Keratinocyte (primary cell): ENCODE measurements around the gene NTHL1. TPM values are rescaled to one million over a fixed set of nuclear protein-coding genes. Genes with fewer than 3 reads are reported as not detected.
A peak's percentile ranks its signal among the peaks of the same experiment; 100 is the strongest.

ENCODE experiments used
- DNase-seq: peaks from one replicate; pipeline ENCODE4 v3.0.0-alpha.2; 2011; ENCODE audit warnings: low read depth, missing footprints, low spot score
- FAIRE-seq: peaks from 2 replicates; lab custom pipeline; 2011; peaks lifted over from hg19 to GRCh38; lab: Jason Lieb, UNC
- H2AFZ ChIP-seq: 2 replicates; pipeline ENCODE4 v1.6.0; 2012; ENCODE audit warnings: low read length, control low read depth, inconsistent platforms; ENCODE audit not compliant: control insufficient read depth
- H3K27ac ChIP-seq: 2 replicates; pipeline ENCODE4 v1.5.1; 2011; ENCODE audit warnings: low read length; ENCODE audit not compliant: control insufficient read depth, insufficient read depth
- H3K27me3 ChIP-seq: 3 replicates; pipeline ENCODE4 v1.6.0; 2011; ENCODE audit warnings: low read length; ENCODE audit not compliant: control insufficient read depth, insufficient read depth; ENCODE audit errors: extremely low read depth
- H3K36me3 ChIP-seq, 2 experiments: 2 replicates in 1 of 2; 3 replicates in 1 of 2; pipeline ENCODE4 v1.5.1; 2011; ENCODE audit warnings: low read length in 2 of 2, mild to moderate bottlenecking in 1 of 2; ENCODE audit not compliant: control insufficient read depth in 2 of 2, insufficient read depth in 2 of 2; ENCODE audit errors: extremely low read depth in 1 of 2
- H3K4me1 ChIP-seq: 3 replicates; pipeline ENCODE4 v1.5.1; 2011; ENCODE audit warnings: low read length; ENCODE audit not compliant: control insufficient read depth, insufficient read depth; ENCODE audit errors: extremely low read depth
- H3K4me2 ChIP-seq: 3 replicates; pipeline ENCODE4 v1.6.0; 2011; ENCODE audit warnings: low read depth, low read length; ENCODE audit not compliant: control insufficient read depth, insufficient read depth; ENCODE audit errors: extremely low read depth
- H3K4me3 ChIP-seq, 3 experiments: fragments of 200-600 bp in 1 of 3; sonication (generic) in 1 of 3; 2 replicates in 2 of 3; 3 replicates in 1 of 3; pipeline ENCODE4 v1.5.1; 2011 to 2016; ENCODE audit warnings: low read length in 3 of 3, mild to moderate bottlenecking in 3 of 3, control low read depth in 2 of 3, inconsistent platforms in 1 of 3, low read depth in 1 of 3, mixed read lengths in 1 of 3, mixed run types in 1 of 3, moderate library complexity in 1 of 3; ENCODE audit not compliant: control insufficient read depth in 2 of 3, insufficient read depth in 2 of 3; ENCODE audit errors: extremely low read depth in 1 of 3
- H3K79me2 ChIP-seq: 2 replicates; pipeline ENCODE4 v1.6.0; 2012; ENCODE audit warnings: low read length; ENCODE audit not compliant: control insufficient read depth, insufficient read depth
- H3K9ac ChIP-seq: 3 replicates; pipeline ENCODE4 v1.6.0; 2011; ENCODE audit warnings: low read length; ENCODE audit not compliant: control insufficient read depth, insufficient read depth; ENCODE audit errors: extremely low read depth
- H3K9me1 ChIP-seq: 3 replicates; pipeline ENCODE4 v1.6.0; 2011; ENCODE audit warnings: low read length; ENCODE audit not compliant: control insufficient read depth, insufficient read depth; ENCODE audit errors: extremely low read depth
- H3K9me3 ChIP-seq: 2 replicates; pipeline ENCODE4 v1.5.1; 2012; ENCODE audit warnings: low read depth, low read length; ENCODE audit not compliant: control insufficient read depth
- H4K20me1 ChIP-seq: 3 replicates; pipeline ENCODE4 v1.6.0; 2011; ENCODE audit warnings: low read length; ENCODE audit not compliant: control insufficient read depth, insufficient read depth; ENCODE audit errors: extremely low read depth
- EZH2 ChIP-seq: IDR thresholded peaks from one replicate; pipeline ENCODE4 v1.6.1; 2012; ENCODE audit warnings: inconsistent platforms, mild to moderate bottlenecking, low read length, moderate library complexity
- dilution Hi-C: fragments of 300-500 bp; cut with MboI; formaldehyde crosslinking; loops from one replicate; pipeline ENCODE4 v1.7.0; 2020; ENCODE audit warnings: low sequenced_read_pairs; ENCODE audit not compliant: extremely low pct_ligation_motif_present
- polyA plus RNA-seq, 5 experiments: library from polyadenylated mRNA; depleted of rRNA in 3 of 5; stranded (reverse) in 3 of 5; stranded (forward) in 1 of 5; unstranded in 1 of 5; fragments of >200 nt; gene quantifications; 1 replicate in 1 of 5; 2 replicates in 3 of 5; 3 replicates in 1 of 5; pipeline versions ENCODE4 v1.2.1 to v1.2.3, GENCODE V29; 2011 to 2012; ENCODE audit warnings: missing spikeins in 2 of 5, low read depth in 1 of 5, low replicate concordance in 1 of 5
- TF ChIP-seq, protein P1 (sequence below), 3 experiments: IDR thresholded peaks in 1 of 3; conservative IDR thresholded peaks in 1 of 3; optimal IDR thresholded peaks in 1 of 3; 2 replicates in 2 of 3; 3 replicates in 1 of 3; pipeline versions ENCODE3 to v1.5.1; 2011; ENCODE audit warnings: low read length in 3 of 3, mild to moderate bottlenecking in 3 of 3, moderate library complexity in 2 of 3, control low read depth in 1 of 3, inconsistent platforms in 1 of 3; ENCODE audit not compliant: insufficient read depth in 2 of 3; ENCODE audit errors: extremely low read depth in 1 of 3

Gene NTHL1
- polyA plus RNA-seq, 1 donor (not counting 4 experiments of a cell fraction or from before 2014, with no cell fraction given): 8.5 TPM

DNA sequence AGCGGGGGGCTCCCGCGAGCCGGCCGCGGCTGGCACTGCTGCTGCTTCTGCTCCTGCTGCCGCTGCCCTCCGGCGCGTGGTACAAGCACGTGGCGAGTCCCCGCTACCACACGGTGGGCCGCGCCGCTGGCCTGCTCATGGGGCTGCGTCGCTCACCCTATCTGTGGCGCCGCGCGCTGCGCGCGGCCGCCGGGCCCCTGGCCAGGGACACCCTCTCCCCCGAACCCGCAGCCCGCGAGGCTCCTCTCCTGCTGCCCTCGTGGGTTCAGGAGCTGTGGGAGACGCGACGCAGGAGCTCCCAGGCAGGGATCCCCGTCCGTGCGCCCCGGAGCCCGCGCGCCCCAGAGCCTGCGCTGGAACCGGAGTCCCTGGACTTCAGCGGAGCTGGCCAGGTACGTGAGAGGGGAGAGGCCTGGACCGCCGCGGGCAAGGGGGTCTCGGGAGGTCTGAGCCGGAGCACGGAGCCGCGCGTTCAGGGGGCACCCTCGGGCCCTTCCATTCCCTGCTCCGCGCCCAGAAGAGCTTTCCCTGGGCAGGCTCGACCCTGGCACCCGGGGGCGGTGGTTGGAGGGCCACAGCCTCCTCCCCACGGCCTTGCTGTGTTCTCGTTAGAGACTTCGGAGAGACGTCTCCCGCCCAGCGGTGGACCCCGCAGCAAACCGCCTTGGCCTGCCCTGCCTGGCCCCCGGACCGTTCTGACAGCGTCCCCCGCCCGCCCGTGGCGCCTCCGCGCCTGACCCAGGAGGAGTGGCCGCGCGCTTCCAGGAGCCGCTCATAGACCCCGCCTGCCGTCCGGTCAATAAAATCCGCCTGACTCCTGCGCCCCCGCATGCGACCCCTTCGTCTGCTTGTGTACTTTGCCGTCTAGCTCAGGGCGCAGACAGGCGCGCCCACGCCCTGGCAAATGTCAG, 27.5 kb downstream of the NTHL1 start:
- DNase-seq (no peak), FAIRE-seq (no peak)
- Histone ChIP-seq H3K4me1 (peaks cover 17% of the 10 kb centered on the region), H3K79me2 (no peaks in the 10 kb centered on the region), H3K4me3 (no peak overlapping the region), H3K9me3 (no peaks in the 10 kb centered on the region), H3K4me2 (no peak overlapping the region), H3K27ac (no peak overlapping the region), H2AFZ (no peak overlapping the region), H3K27me3 (peaks cover 24% of the 10 kb centered on the region), H3K36me3 (no peaks in the 10 kb centered on the region), H3K9me1 (no peaks in the 10 kb centered on the region), H3K9ac (no peak overlapping the region), H4K20me1 (no peaks in the 10 kb centered on the region)
- dilution Hi-C loops: no loop called here
- peak; percentile 52 for TF ChIP-seq EZH2
- TF ChIP-seq, protein P1, sequence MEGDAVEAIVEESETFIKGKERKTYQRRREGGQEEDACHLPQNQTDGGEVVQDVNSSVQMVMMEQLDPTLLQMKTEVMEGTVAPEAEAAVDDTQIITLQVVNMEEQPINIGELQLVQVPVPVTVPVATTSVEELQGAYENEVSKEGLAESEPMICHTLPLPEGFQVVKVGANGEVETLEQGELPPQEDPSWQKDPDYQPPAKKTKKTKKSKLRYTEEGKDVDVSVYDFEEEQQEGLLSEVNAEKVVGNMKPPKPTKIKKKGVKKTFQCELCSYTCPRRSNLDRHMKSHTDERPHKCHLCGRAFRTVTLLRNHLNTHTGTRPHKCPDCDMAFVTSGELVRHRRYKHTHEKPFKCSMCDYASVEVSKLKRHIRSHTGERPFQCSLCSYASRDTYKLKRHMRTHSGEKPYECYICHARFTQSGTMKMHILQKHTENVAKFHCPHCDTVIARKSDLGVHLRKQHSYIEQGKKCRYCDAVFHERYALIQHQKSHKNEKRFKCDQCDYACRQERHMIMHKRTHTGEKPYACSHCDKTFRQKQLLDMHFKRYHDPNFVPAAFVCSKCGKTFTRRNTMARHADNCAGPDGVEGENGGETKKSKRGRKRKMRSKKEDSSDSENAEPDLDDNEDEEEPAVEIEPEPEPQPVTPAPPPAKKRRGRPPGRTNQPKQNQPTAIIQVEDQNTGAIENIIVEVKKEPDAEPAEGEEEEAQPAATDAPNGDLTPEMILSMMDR (optimal IDR thresholded peaks at IDR 0.05 in 1 of 3, IDR thresholded peaks at IDR 0.05 in 1 of 3, conservative IDR thresholded peaks at IDR 0.05 in 1 of 3; ENCODE audit: extremely low read depth in 1 of 3, insufficient read depth in 2 of 3, low read length in 3 of 3): no peak

DNA sequence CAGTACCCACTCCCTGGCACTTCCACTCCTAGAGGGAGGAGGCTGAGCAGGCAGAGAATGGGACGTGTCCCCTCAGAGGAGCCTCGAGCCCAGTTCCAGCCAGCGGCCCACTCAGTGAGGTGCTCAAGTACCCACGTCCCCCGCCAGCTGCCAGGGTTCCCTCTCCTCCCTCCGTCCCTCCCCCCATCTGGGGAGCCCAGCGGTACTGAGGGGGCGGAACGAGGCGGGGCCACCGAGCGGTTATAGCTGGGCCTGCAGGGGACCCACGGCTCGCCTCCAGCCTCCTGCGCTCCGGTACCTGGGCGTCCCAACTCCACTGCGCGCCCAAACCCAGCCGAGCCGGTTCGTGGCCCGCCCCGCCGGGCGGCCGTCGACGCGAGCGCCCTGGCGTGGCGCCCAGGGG, 28.1 kb downstream of the NTHL1 start, which contains the start of gene NPW:
TSS of gene NPW (plus strand) at position 268 of the 403 bp plus-strand sequence.
- peaks cover 24% of the 10 kb centered on the region for H3K27me3 ChIP-seq
- no peaks in the 10 kb centered on the region for H3K36me3 ChIP-seq
- H3K4me1 ChIP-seq: peaks cover 20% of the 10 kb centered on the region
- no peak within 1 kb of the TSS for H3K4me3 ChIP-seq
- no peak within 1 kb of the TSS for H3K4me2 ChIP-seq
- no peaks in the 10 kb centered on the region for H4K20me1 ChIP-seq
- TF ChIP-seq, protein P1 (optimal IDR thresholded peaks at IDR 0.05 in 1 of 3, IDR thresholded peaks at IDR 0.05 in 1 of 3, conservative IDR thresholded peaks at IDR 0.05 in 1 of 3; ENCODE audit: extremely low read depth in 1 of 3, insufficient read depth in 2 of 3, low read length in 3 of 3): no peak
- H2AFZ ChIP-seq: no peak within 1 kb of the TSS
- DNase-seq (no peak), FAIRE-seq (no peak)
- H3K9me3 ChIP-seq: no peaks in the 10 kb centered on the region
- H3K9me1 ChIP-seq: no peaks in the 10 kb centered on the region
- no peaks in the 10 kb centered on the region for H3K79me2 ChIP-seq
- dilution Hi-C loops: no loop called here
- no peak within 1 kb of the TSS for H3K27ac ChIP-seq
- no peak within 1 kb of the TSS for H3K9ac ChIP-seq
